Neuronal stem cell (in vitro differentiated cells): ENCODE data around the gene NF2.

Source experiments
- DNase-seq: peaks from one replicate; pipeline ENCODE4 v3.0.0-alpha.2; 2013; ENCODE audit warnings: low spot score
- H2AFZ ChIP-seq: one replicate; pipeline ENCODE4 v1.6.1; 2013; ENCODE audit warnings: mild to moderate bottlenecking, low read length, inconsistent platforms
- H2AK5ac ChIP-seq: 2 replicates; pipeline ENCODE4 v1.6.1; 2013; ENCODE audit warnings: low read depth, mild to moderate bottlenecking, inconsistent platforms, low read length, moderate library complexity, mixed read lengths
- H2BK120ac ChIP-seq: 2 replicates; pipeline ENCODE4 v1.6.1; 2013; ENCODE audit warnings: low read depth, mild to moderate bottlenecking, inconsistent platforms, low read length, moderate library complexity, mixed read lengths
- H2BK12ac ChIP-seq: one replicate; pipeline ENCODE4 v1.6.1; 2013; ENCODE audit warnings: low read length, inconsistent platforms
- H2BK15ac ChIP-seq: 2 replicates; pipeline ENCODE4 v1.6.1; 2013; ENCODE audit warnings: mild to moderate bottlenecking, low read length, inconsistent platforms, mixed read lengths
- H2BK5ac ChIP-seq: one replicate; pipeline ENCODE4 v1.6.1; 2013; ENCODE audit warnings: inconsistent platforms, mild to moderate bottlenecking, low read length, moderate library complexity
- H3K14ac ChIP-seq: one replicate; pipeline ENCODE4 v1.6.1; 2013; ENCODE audit warnings: low read length, inconsistent platforms
- H3K18ac ChIP-seq: 2 replicates; pipeline ENCODE4 v1.6.1; 2013; ENCODE audit warnings: low read length, inconsistent platforms
- H3K23ac ChIP-seq: 2 replicates; pipeline ENCODE4 v1.6.1; 2013; ENCODE audit warnings: low read depth, mild to moderate bottlenecking, mixed read lengths, low read length, inconsistent platforms; ENCODE audit not compliant: poor library complexity
- H3K27ac ChIP-seq: replicated peaks from 3 replicates; pipeline ENCODE4 v1.5.1; 2013; ENCODE audit warnings: low read length, inconsistent platforms
- H3K27me3 ChIP-seq, 3 experiments: 2 replicates each; pipeline ENCODE4 v1.6.1; 2013; ENCODE audit warnings: low read length in 3 of 3, mild to moderate bottlenecking in 2 of 3, inconsistent platforms in 1 of 3, low read depth in 1 of 3, mixed read lengths in 1 of 3, moderate library complexity in 1 of 3; ENCODE audit not compliant: control insufficient read depth in 3 of 3, insufficient read depth in 3 of 3
- H3K36me3 ChIP-seq, 2 donors: replicated peaks in 1 of 2; 2 replicates each; pipeline ENCODE4 v1.6.1; 2013; ENCODE audit warnings: low read length in 2 of 2; ENCODE audit not compliant: control insufficient read depth in 2 of 2, insufficient read depth in 2 of 2
- H3K4ac ChIP-seq: 2 replicates; pipeline ENCODE4 v1.6.1; 2013; ENCODE audit warnings: inconsistent platforms, mild to moderate bottlenecking, low read length, moderate library complexity
- H3K4me1 ChIP-seq, 2 donors: 1 replicate in 1 of 2; 2 replicates in 1 of 2; pipeline ENCODE4 v1.6.1; 2013; ENCODE audit warnings: low read length in 2 of 2, low read depth in 1 of 2; ENCODE audit not compliant: control insufficient read depth in 2 of 2, insufficient read depth in 1 of 2
- H3K4me2 ChIP-seq: one replicate; pipeline ENCODE4 v1.6.1; 2013; ENCODE audit warnings: mild to moderate bottlenecking, low read length, inconsistent platforms; ENCODE audit not compliant: insufficient read depth, poor library complexity, severe bottlenecking
- H3K4me3 ChIP-seq, 2 donors: 2 replicates each; pipeline ENCODE4 v1.5.1; 2013; ENCODE audit warnings: low read length in 2 of 2, mild to moderate bottlenecking in 2 of 2, inconsistent platforms in 1 of 2, moderate library complexity in 1 of 2
- H3K79me1 ChIP-seq: one replicate; pipeline ENCODE4 v1.6.1; 2013; ENCODE audit warnings: low read depth, mild to moderate bottlenecking, inconsistent platforms, low read length, moderate library complexity
- H3K9ac ChIP-seq: one replicate; pipeline ENCODE4 v1.6.1; 2013; ENCODE audit warnings: mild to moderate bottlenecking, low read depth, low read length, inconsistent platforms; ENCODE audit not compliant: poor library complexity
- H3K9me3 ChIP-seq, 2 donors: replicated peaks in 1 of 2; 2 replicates each; pipeline versions ENCODE3 to v1.6.1; 2013; ENCODE audit warnings: low read length in 2 of 2, mild to moderate bottlenecking in 2 of 2, inconsistent platforms in 1 of 2, low read depth in 1 of 2, mixed read lengths in 1 of 2, moderate library complexity in 1 of 2; ENCODE audit not compliant: control insufficient read depth in 2 of 2, insufficient read depth in 1 of 2
- H4K8ac ChIP-seq: one replicate; pipeline ENCODE4 v1.6.1; 2013; ENCODE audit warnings: low read depth, mild to moderate bottlenecking, inconsistent platforms, low read length, moderate library complexity
- H4K91ac ChIP-seq: one replicate; pipeline ENCODE4 v1.6.1; 2013; ENCODE audit warnings: low read length, low read depth, mild to moderate bottlenecking, inconsistent platforms; ENCODE audit not compliant: poor library complexity
- WGBS, 2 donors: extraction: QIAGEN DNeasy Blood & Tissue Kit; methylation state at CpG; one replicate each; pipeline ENCODE4 v1.1.7; 2013; ENCODE audit warnings: missing lambda C conversion rate in 2 of 2, mixed read lengths in 1 of 2; ENCODE audit not compliant: insufficient read length in 2 of 2, insufficient replicate concordance in 1 of 2; ENCODE audit errors: extremely low coverage in 2 of 2; 5-methylcytosine and 5-hydroxymethylcytosine counted together

The NF2 gene

DNA sequence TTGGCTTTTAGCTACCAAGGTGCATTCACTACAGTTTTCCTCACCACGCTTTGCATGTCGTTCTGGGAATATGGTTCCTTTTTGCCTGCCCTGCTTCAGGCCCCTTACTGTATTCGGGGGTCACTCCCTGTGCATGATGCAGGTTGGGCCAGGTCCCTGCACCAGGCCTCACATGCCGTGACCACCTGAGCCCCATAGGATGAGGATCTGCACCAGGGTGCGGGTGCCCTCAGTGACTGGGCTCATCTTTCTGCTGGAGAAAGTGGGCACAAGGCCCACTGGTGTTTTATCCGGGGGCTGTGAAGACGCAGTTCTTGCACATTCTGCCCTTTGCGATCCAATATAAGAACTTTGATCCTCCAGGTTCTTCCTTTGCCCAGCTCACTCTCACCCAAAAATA lies 70.7 kb downstream of the NF2 start:
- Histone ChIP-seq H3K23ac (peak overlapping the region; percentile 40), H3K4ac (no peak overlapping the region), H2BK5ac (no peak overlapping the region), H2AFZ (no peak overlapping the region), H3K27me3 (no peaks in the 10 kb centered on the region), H2BK12ac (no peak overlapping the region), H3K36me3 (peaks cover 27 to 80% of the 10 kb centered on the region in 2 donors), H2BK15ac (no peak overlapping the region), H3K27ac (no peak overlapping the region), H4K8ac (no peak overlapping the region), H4K91ac (no peak overlapping the region), H3K79me1 (no peaks in the 10 kb centered on the region), H3K4me3 (no peak overlapping the region), H3K4me1 (peaks cover 11 to 13% of the 10 kb centered on the region in 2 donors), H3K9ac (no peak overlapping the region), H3K18ac (no peak overlapping the region), H2BK120ac (no peak overlapping the region), H3K14ac (no peak overlapping the region), H2AK5ac (no peak overlapping the region), H3K4me2 (no peak overlapping the region), H3K9me3 (no peaks in the 10 kb centered on the region)
- no CpG with 5 or more reads among the region's 8 CpGs for WGBS, 2 donors
- DNase-seq = no peak

DNA sequence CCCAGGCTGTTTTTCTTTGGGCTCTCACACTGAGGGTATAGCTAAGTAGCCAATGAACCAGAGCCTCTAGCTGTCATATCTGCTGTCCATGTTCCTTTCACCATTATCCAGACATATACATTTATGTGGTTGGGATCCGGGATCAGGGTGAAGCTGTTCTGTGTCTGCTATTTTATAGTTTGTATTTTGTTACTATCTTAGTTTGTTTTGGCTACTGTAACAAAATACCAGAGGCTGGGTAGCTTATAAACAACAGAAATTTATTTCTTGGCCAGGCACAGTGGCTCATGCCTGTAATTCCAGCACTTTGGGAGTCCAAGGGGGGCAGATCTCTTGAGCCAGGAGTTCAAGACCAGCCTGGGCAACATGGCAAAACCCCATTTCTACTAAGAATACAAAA lies 75.9 kb downstream of the NF2 start:
- no peak overlapping the region for H2BK12ac ChIP-seq
- no peak overlapping the region for H3K4ac ChIP-seq
- no peaks in the 10 kb centered on the region for H3K9me3 ChIP-seq
- no peak overlapping the region for H3K23ac ChIP-seq
- WGBS, 2 donors = no CpG with 5 or more reads among the region's 1 CpG
- H3K27ac ChIP-seq = no peak overlapping the region
- no peak overlapping the region for H3K18ac ChIP-seq
- H3K36me3 ChIP-seq = peaks cover 23 to 96% of the 10 kb centered on the region in 2 donors
- H3K4me1 ChIP-seq = no peaks in the 10 kb centered on the region
- no peak overlapping the region for H2BK120ac ChIP-seq
- H3K9ac ChIP-seq = no peak overlapping the region
- H2AK5ac ChIP-seq = no peak overlapping the region
- H4K8ac ChIP-seq = no peak overlapping the region
- DNase-seq = no peak
- no peak overlapping the region for H4K91ac ChIP-seq
- no peak overlapping the region for H2BK15ac ChIP-seq
- H3K79me1 ChIP-seq = no peaks in the 10 kb centered on the region
- H2BK5ac ChIP-seq = no peak overlapping the region
- no peak overlapping the region for H3K4me3 ChIP-seq
- no peak overlapping the region for H3K4me2 ChIP-seq
- no peak overlapping the region for H3K14ac ChIP-seq
- H2AFZ ChIP-seq = no peak overlapping the region
- H3K27me3 ChIP-seq = no peaks in the 10 kb centered on the region

DNA sequence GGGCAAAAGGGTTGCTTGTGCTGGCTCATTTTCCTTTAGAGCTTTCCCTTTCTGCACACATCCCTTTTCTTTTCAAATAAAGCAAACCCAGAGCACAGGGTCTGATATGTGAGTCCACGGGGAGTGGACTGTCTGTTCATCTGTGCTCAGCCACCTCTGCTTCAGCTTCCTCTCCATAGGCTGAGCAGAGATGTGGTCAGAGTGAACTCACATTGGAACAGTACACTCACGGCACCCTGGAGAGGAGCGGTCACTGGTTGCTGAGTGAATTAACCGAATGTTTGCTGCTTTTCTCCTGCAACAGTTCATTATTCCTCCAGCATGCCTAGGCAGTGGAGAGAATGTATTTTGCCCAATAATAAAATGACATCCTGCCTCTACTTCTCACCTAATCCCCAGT lies 80.1 kb downstream of the NF2 start:
- H3K14ac ChIP-seq = no peak overlapping the region
- WGBS, 2 donors = no CpG with 5 or more reads among the region's 4 CpGs
- H3K4ac ChIP-seq = no peak overlapping the region
- H3K9me3 ChIP-seq = no peaks in the 10 kb centered on the region
- H4K8ac ChIP-seq = no peak overlapping the region
- H3K36me3 ChIP-seq = peaks cover 11 to 66% of the 10 kb centered on the region in 2 donors
- H2BK120ac ChIP-seq = no peak overlapping the region
- no peak overlapping the region for H2BK12ac ChIP-seq
- H3K23ac ChIP-seq = no peak overlapping the region
- H3K4me3 ChIP-seq = no peak overlapping the region
- no peak overlapping the region for H2BK5ac ChIP-seq
- no peak overlapping the region for H2AK5ac ChIP-seq
- peaks cover 2 to 3% of the 10 kb centered on the region in 2 donors for H3K4me1 ChIP-seq
- H3K4me2 ChIP-seq = no peak overlapping the region
- H2BK15ac ChIP-seq = no peak overlapping the region
- no peak overlapping the region for H2AFZ ChIP-seq
- H3K27me3 ChIP-seq = no peaks in the 10 kb centered on the region
- no peak overlapping the region for H3K18ac ChIP-seq
- no peak for DNase-seq
- no peaks in the 10 kb centered on the region for H3K79me1 ChIP-seq
- no peak overlapping the region for H3K9ac ChIP-seq
- H4K91ac ChIP-seq = no peak overlapping the region
- no peak overlapping the region for H3K27ac ChIP-seq

DNA sequence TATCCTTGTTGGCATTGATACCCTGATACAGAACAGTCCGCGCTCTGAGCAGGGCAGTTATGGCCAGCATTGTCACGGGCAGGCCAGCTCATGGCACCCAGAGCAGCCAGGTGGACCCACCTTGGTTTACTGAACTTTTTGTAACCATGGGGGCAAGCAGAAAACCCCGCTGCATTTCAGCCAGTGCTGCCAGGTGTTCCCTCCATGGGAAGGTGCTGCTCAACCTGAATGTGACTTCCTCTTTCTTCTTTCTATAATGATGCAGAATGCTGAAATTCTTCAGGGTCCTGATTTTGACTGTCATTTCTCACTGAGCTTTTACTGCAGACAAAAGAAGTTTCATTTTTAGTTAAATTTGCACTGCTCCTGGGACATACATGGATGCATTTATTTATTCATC lies 80.8 kb downstream of the NF2 start:
- H3K23ac ChIP-seq = no peak overlapping the region
- H3K79me1 ChIP-seq = no peaks in the 10 kb centered on the region
- no peak overlapping the region for H3K27ac ChIP-seq
- H2BK5ac ChIP-seq = no peak overlapping the region
- peaks cover 4 to 5% of the 10 kb centered on the region in 2 donors for H3K4me1 ChIP-seq
- no peak overlapping the region for H3K4me3 ChIP-seq
- no peak overlapping the region for H4K8ac ChIP-seq
- H2BK12ac ChIP-seq = no peak overlapping the region
- H2BK120ac ChIP-seq = no peak overlapping the region
- no peak overlapping the region for H2AFZ ChIP-seq
- no peak overlapping the region for H4K91ac ChIP-seq
- H3K36me3 ChIP-seq = peaks cover 4 to 59% of the 10 kb centered on the region in 2 donors
- H3K9ac ChIP-seq = no peak overlapping the region
- no CpG with 5 or more reads among the region's 4 CpGs for WGBS, 2 donors
- H3K4ac ChIP-seq = no peak overlapping the region
- no peak overlapping the region for H2BK15ac ChIP-seq
- no peak for DNase-seq
- no peak overlapping the region for H3K18ac ChIP-seq
- no peak overlapping the region for H3K14ac ChIP-seq
- H3K9me3 ChIP-seq = no peaks in the 10 kb centered on the region
- no peak overlapping the region for H3K4me2 ChIP-seq
- no peak overlapping the region for H2AK5ac ChIP-seq
- H3K27me3 ChIP-seq = no peaks in the 10 kb centered on the region
